ENCODE results near the gene DDX42. TPM values are rescaled to one million over a fixed set of nuclear protein-coding genes. Genes with fewer than 3 reads are reported as not detected.
A peak's percentile ranks its signal among the peaks of the same experiment; 100 is the strongest.

DDX42 gene
- total and polyA plus RNA-seq, 2 donors from 2014 or later, result 38.6 to 104 TPM

GRCh38 chr17:63828936-63829335 lies 55.0 kb downstream of the DDX42 start:
- Histone ChIP-seq H3K4me1 (ENCODE audit: control insufficient read depth in 2 of 3, insufficient read depth in 2 of 3, low read depth in 1 of 3, low read length in 3 of 3) (peaks cover 0 to 26% (median 20%) of the 10 kb centered on the region in 3 donors), H3K36me3 (ENCODE audit: control insufficient read depth in 2 of 3, insufficient read depth in 3 of 3, low read length in 3 of 3) (peaks cover 18 to 75% (median 54%) of the 10 kb centered on the region in 3 donors), H3K9ac (ENCODE audit: low read length in 3 of 3) (peak overlapping the region in 1 of 3 donors; percentile 75), H3K27me3 (ENCODE audit: control insufficient read depth, insufficient read depth, low read length) (no peaks in the 10 kb centered on the region), H3K27ac (ENCODE audit: low read depth in 2 of 2, low read length in 2 of 2) (no peak overlapping the region), H3K9me3 (ENCODE audit: control insufficient read depth in 2 of 3, insufficient read depth in 1 of 3, low read length in 3 of 3) (no peaks in the 10 kb centered on the region), H3K4me3 (ENCODE audit: low read length in 3 of 3) (peak overlapping the region in 1 of 3 donors; percentile 99)
- no peak for DNase-seq
- no peak for FAIRE-seq
- no peak for TF ChIP-seq CTCF (IDR thresholded peaks at IDR 0.05; ENCODE audit: borderline replicate concordance, extremely low read depth, insufficient read depth)
- intact Hi-C loops (cut with DNase I), result no loop called here

- FAIRE-seq, result no peak
- H3K9me3 ChIP-seq (ENCODE audit: control insufficient read depth in 2 of 3, insufficient read depth in 1 of 3, low read length in 3 of 3), result no peaks in the 10 kb centered on the region
- H3K4me1 ChIP-seq (ENCODE audit: control insufficient read depth in 2 of 3, insufficient read depth in 2 of 3, low read depth in 1 of 3, low read length in 3 of 3), result peaks cover 0 to 23% (median 20%) of the 10 kb centered on the region in 3 donors
- no peak overlapping the region for H3K27ac ChIP-seq (ENCODE audit: low read depth in 2 of 2, low read length in 2 of 2)
- intact Hi-C loops (cut with DNase I), result no loop called here
- H3K9ac ChIP-seq (ENCODE audit: low read length in 3 of 3), result no peak overlapping the region
- no peak overlapping the region for H3K4me3 ChIP-seq (ENCODE audit: low read length in 3 of 3)
- H3K27me3 ChIP-seq (ENCODE audit: control insufficient read depth, insufficient read depth, low read length), result no peaks in the 10 kb centered on the region
- no peak for TF ChIP-seq CTCF (IDR thresholded peaks at IDR 0.05; ENCODE audit: borderline replicate concordance, extremely low read depth, insufficient read depth)
- peaks cover 14 to 73% (median 50%) of the 10 kb centered on the region in 3 donors for H3K36me3 ChIP-seq (ENCODE audit: control insufficient read depth in 2 of 3, insufficient read depth in 3 of 3, low read length in 3 of 3)
- DNase-seq, result peak in 1 of 5 donors; percentile 48
These were observed 56.3 kb downstream of the DDX42 start for GRCh38 chr17:63830278-63830677.

DNA sequence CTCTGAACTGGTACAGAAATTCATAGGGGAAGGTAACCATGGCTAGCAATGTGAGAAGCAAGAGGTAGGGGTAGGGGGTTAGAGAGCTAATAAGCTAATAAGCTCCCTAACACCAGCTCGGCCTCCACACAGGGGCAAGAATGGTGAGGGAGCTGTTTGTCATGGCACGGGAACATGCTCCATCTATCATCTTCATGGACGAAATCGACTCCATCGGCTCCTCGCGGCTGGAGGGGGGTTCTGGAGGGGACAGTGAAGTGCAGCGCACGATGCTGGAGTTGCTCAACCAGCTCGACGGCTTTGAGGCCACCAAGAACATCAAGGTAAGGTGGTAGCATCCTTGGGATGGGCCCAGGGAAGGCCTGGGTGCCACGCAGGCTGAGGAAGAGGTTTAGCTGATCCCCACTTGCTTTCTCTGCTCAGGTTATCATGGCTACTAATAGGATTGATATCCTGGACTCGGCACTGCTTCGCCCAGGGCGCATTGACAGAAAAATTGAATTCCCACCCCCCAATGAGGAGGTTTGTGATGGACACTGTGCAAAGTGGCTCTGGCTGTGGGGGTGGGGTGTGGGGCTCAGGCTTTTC lies 57.0 kb downstream of the DDX42 start:
- no peak overlapping the region for H3K27ac ChIP-seq (ENCODE audit: low read depth in 2 of 2, low read length in 2 of 2)

More for the DNA sequence above, 57.0 kb downstream of the DDX42 start:
- DNase-seq (peak in 2 of 5 donors; percentile 36 to 61), FAIRE-seq (no peak)
- peaks cover 0 to 18% (median 16%) of the 10 kb centered on the region in 3 donors for H3K4me1 ChIP-seq (ENCODE audit: control insufficient read depth in 2 of 3, insufficient read depth in 2 of 3, low read depth in 1 of 3, low read length in 3 of 3)
- no peak for TF ChIP-seq CTCF (IDR thresholded peaks at IDR 0.05; ENCODE audit: borderline replicate concordance, extremely low read depth, insufficient read depth)
- no peak overlapping the region for H3K4me3 ChIP-seq (ENCODE audit: low read length in 3 of 3)
- intact Hi-C loops (cut with DNase I), result no loop called here
- no peak overlapping the region for H3K9ac ChIP-seq (ENCODE audit: low read length in 3 of 3)
- H3K36me3 ChIP-seq (ENCODE audit: control insufficient read depth in 2 of 3, insufficient read depth in 3 of 3, low read length in 3 of 3), result peaks cover 13 to 73% (median 44%) of the 10 kb centered on the region in 3 donors
- H3K9me3 ChIP-seq (ENCODE audit: control insufficient read depth in 2 of 3, insufficient read depth in 1 of 3, low read length in 3 of 3), result no peaks in the 10 kb centered on the region
- no peaks in the 10 kb centered on the region for H3K27me3 ChIP-seq (ENCODE audit: control insufficient read depth, insufficient read depth, low read length)

Data from kidney (tissue), 14 donors.